Endothelial cell of umbilical vein (primary cell): ENCODE measurements around the gene LRRC52. TPM values are rescaled to one million over a fixed set of nuclear protein-coding genes. Genes with fewer than 3 reads are reported as not detected.

ENCODE experiments used
- BruUV-seq: library from RNA; stranded (reverse); fragments of 400-500 nt; replicated peaks from 2 replicates; lab custom pipeline; 2021; lab: Mats Ljungman, UMichigan
- CTCF ChIA-PET: fragments of 300-600, 350-600 bp; sonication (Branson Sonifier 250); formaldehyde crosslinking; loops from one replicate; lab custom pipeline; 2021; ENCODE audit warnings: antibody characterized with exemption, inconsistent platforms; lab: Charles Lee
- POLR2A ChIA-PET: fragments of 300-600, 350-600 bp; sonication (Branson Sonifier 250); formaldehyde crosslinking; loops from one replicate; lab custom pipeline; 2021; ENCODE audit warnings: antibody characterized with exemption, inconsistent platforms; lab: Charles Lee
- DNase-seq: peaks from one replicate; pipeline ENCODE4 v3.0.0-alpha.2; 2011; ENCODE audit warnings: low read depth, low spot score
- FAIRE-seq: peaks from 2 replicates; lab custom pipeline; 2011; peaks lifted over from hg19 to GRCh38; lab: Jason Lieb, UNC
- H2AFZ ChIP-seq: 2 replicates; pipeline ENCODE4 v1.6.0; 2012; ENCODE audit warnings: low read depth, low read length, control low read depth, inconsistent platforms
- H3K27ac ChIP-seq: 2 replicates; pipeline ENCODE4 v1.5.1; 2011; ENCODE audit warnings: low read depth, mild to moderate bottlenecking, control low read depth, low read length, moderate library complexity; ENCODE audit not compliant: insufficient read depth
- H3K27me3 ChIP-seq, 2 experiments: 2 replicates each; pipeline versions ENCODE4 v1.6.0 to v1.6.1; 2011; ENCODE audit warnings: low read length in 2 of 2, mixed read lengths in 1 of 2; ENCODE audit not compliant: control insufficient read depth in 2 of 2, insufficient read depth in 2 of 2
- H3K36me3 ChIP-seq, 2 experiments: 2 replicates in 1 of 2; 3 replicates in 1 of 2; pipeline ENCODE4 v1.5.1; 2011; ENCODE audit warnings: low read length in 2 of 2, mild to moderate bottlenecking in 1 of 2, moderate library complexity in 1 of 2; ENCODE audit not compliant: control insufficient read depth in 2 of 2, insufficient read depth in 2 of 2; ENCODE audit errors: extremely low read depth in 1 of 2
- H3K4me1 ChIP-seq: 3 replicates; pipeline ENCODE4 v1.5.1; 2011; ENCODE audit warnings: mild to moderate bottlenecking, low read length; ENCODE audit not compliant: control insufficient read depth, insufficient read depth; ENCODE audit errors: extremely low read depth
- H3K4me2 ChIP-seq: 2 replicates; pipeline ENCODE4 v1.6.1; 2011; ENCODE audit warnings: low read length, control low read depth, mixed read lengths; ENCODE audit not compliant: insufficient read depth
- H3K4me3 ChIP-seq, 3 experiments: fragments of 200-600 bp in 1 of 3; sonication (generic), shearing (Covaris generic) in 1 of 3; replicated peaks in 1 of 3; 2 replicates each; pipeline ENCODE4 v1.5.1; 2011 to 2016; ENCODE audit warnings: control low read depth in 3 of 3, low read length in 3 of 3, mild to moderate bottlenecking in 2 of 3, inconsistent platforms in 1 of 3, low read depth in 1 of 3, moderate library complexity in 1 of 3; ENCODE audit not compliant: insufficient read depth in 1 of 3
- H3K79me2 ChIP-seq: 2 replicates; pipeline ENCODE4 v1.6.0; 2012; ENCODE audit warnings: low read length, inconsistent platforms; ENCODE audit not compliant: control insufficient read depth, insufficient read depth
- H3K9ac ChIP-seq: replicated peaks from 2 replicates; pipeline ENCODE3; 2011; ENCODE audit warnings: low read length, control low read depth; ENCODE audit not compliant: insufficient read depth; ENCODE audit errors: extremely low read depth
- H3K9me1 ChIP-seq: replicated peaks from 3 replicates; pipeline ENCODE4 v1.6.0; 2011; ENCODE audit warnings: mild to moderate bottlenecking, low read length; ENCODE audit not compliant: control insufficient read depth, insufficient read depth; ENCODE audit errors: extremely low read depth
- H3K9me3 ChIP-seq: replicated peaks from 2 replicates; pipeline ENCODE4 v1.5.1; 2012; ENCODE audit warnings: low read length, inconsistent platforms; ENCODE audit not compliant: control insufficient read depth, insufficient read depth
- H4K20me1 ChIP-seq: replicated peaks from 2 replicates; pipeline ENCODE3; 2011; ENCODE audit warnings: mild to moderate bottlenecking, low read length; ENCODE audit not compliant: control insufficient read depth, insufficient read depth; ENCODE audit errors: extremely low read depth
- CTCF ChIP-seq, 2 donors: IDR thresholded peaks; 1 replicate in 1 of 2; 2 replicates in 1 of 2; pipeline ENCODE4 v1.5.1; 2011; ENCODE audit warnings: low read length in 2 of 2, mild to moderate bottlenecking in 2 of 2, moderate library complexity in 2 of 2, control low read depth in 1 of 2, inconsistent platforms in 1 of 2, low read depth in 1 of 2; ENCODE audit not compliant: insufficient read depth in 1 of 2; ENCODE audit errors: extremely low read depth in 1 of 2
- EZH2 ChIP-seq: IDR thresholded peaks from 2 replicates; pipeline ENCODE4 v1.6.1; 2012; ENCODE audit warnings: borderline replicate concordance, low read depth, mild to moderate bottlenecking, moderate library complexity, low read length, inconsistent platforms; ENCODE audit not compliant: severe bottlenecking
- FOS ChIP-seq: IDR thresholded peaks from 2 replicates; pipeline ENCODE4 v1.6.1; 2011; ENCODE audit warnings: mild to moderate bottlenecking, low read length, moderate library complexity, borderline replicate concordance; ENCODE audit not compliant: insufficient read depth
- GATA2 ChIP-seq: IDR thresholded peaks from 2 replicates; pipeline ENCODE4 v1.7.0; 2011; ENCODE audit warnings: low read depth, mild to moderate bottlenecking, moderate library complexity, mixed read lengths, low read length; ENCODE audit not compliant: insufficient read length, insufficient read depth
- JUN ChIP-seq: IDR thresholded peaks from 2 replicates; pipeline ENCODE4 v1.6.1; 2011; ENCODE audit warnings: borderline replicate concordance, low read depth; ENCODE audit not compliant: insufficient read length, insufficient read depth
- MAX ChIP-seq: IDR thresholded peaks from 2 replicates; pipeline ENCODE4 v1.6.1; 2011; ENCODE audit not compliant: insufficient read depth, insufficient read length
- MYC ChIP-seq: IDR thresholded peaks from one replicate; pipeline ENCODE4 v1.6.1; 2011; ENCODE audit warnings: mild to moderate bottlenecking, low read depth, low read length
- POLR2A ChIP-seq: IDR thresholded peaks from 2 replicates; pipeline ENCODE4 v1.6.1; 2012; ENCODE audit warnings: low read depth, mild to moderate bottlenecking, control low read depth, low read length
- POLR2AphosphoS5 ChIP-seq: IDR thresholded peaks from 2 replicates; pipeline ENCODE4 v1.6.1; 2012; ENCODE audit warnings: low read depth, mild to moderate bottlenecking, control low read depth, low read length, moderate library complexity; ENCODE audit not compliant: insufficient read depth
- dilution Hi-C: fragments of 300-500 bp; cut with MboI; formaldehyde crosslinking; loops from one replicate; pipeline ENCODE4 v1.15.0; 2019; ENCODE audit warnings: low sequenced_read_pairs; ENCODE audit not compliant: extremely low pct_ligation_motif_present
- intact Hi-C: fragments of 100-400 bp; cut with micrococcal nuclease; formaldehyde crosslinking; loops from one replicate; pipeline ENCODE4 v1.10.0; 2022
- polyA plus RNA-seq, 4 experiments: library from polyadenylated mRNA; depleted of rRNA in 3 of 4; stranded (reverse) in 3 of 4; unstranded in 1 of 4; fragments of >200 nt; gene quantifications; 2 replicates each; pipeline versions ENCODE4 v1.2.1 to v1.2.3, GENCODE V29; 2011 to 2012; ENCODE audit warnings: missing spikeins in 1 of 4
- total RNA-seq: library from RNA; stranded (reverse); gene quantifications from 2 replicates; pipeline ENCODE4 v1.2.3, GENCODE V29; 2021

The LRRC52 gene
- total and polyA plus RNA-seq, 2 donors (not counting 3 experiments of a cell fraction or from before 2014, with no cell fraction given): not detected

GRCh38 chr1:165564561-165564960 lies 20.8 kb downstream of the LRRC52 start:
- Histone ChIP-seq H3K9ac (no peak overlapping the region), H3K36me3 (no peaks in the 10 kb centered on the region), H3K4me1 (no peaks in the 10 kb centered on the region), H3K9me3 (no peaks in the 10 kb centered on the region), H3K9me1 (no peaks in the 10 kb centered on the region), H3K4me2 (no peak overlapping the region), H2AFZ (no peak overlapping the region), H3K4me3 (no peak overlapping the region), H3K79me2 (no peaks in the 10 kb centered on the region), H3K27me3 (no peaks in the 10 kb centered on the region), H4K20me1 (no peaks in the 10 kb centered on the region), H3K27ac (no peak overlapping the region)
- DNase-seq (no peak), FAIRE-seq (no peak)
- TF ChIP-seq MAX (no peak), JUN (no peak), POLR2A (no peak), MYC (no peak), POLR2AphosphoS5 (no peak), GATA2 (no peak), CTCF (IDR thresholded peaks at IDR 0.05; ENCODE audit: extremely low read depth in 1 of 2, insufficient read depth in 1 of 2, low read depth in 1 of 2, low read length in 2 of 2) (no peak), EZH2 (no peak), FOS (no peak)
- ChIA-PET CTCF (interaction anchor here (1.0 to 1.3 kb wide), 2 partner anchors 197 to 360 kb away, joined by 3 to 4 read pairs; no protein-coding TSS in a partner anchor), POLR2A (no interaction called here)
- dilution Hi-C loops (no loop called here), intact Hi-C loops (no loop called here)
- no TSS peak for BruUV-seq
